Stomach smooth muscle (tissue), 2 donors: Measurements from ENCODE around the gene IBTK.

Experiments
- H3K27ac ChIP-seq: one replicate; pipeline ENCODE4 v1.7.0; 2013; ENCODE audit warnings: mild to moderate bottlenecking, low read length, inconsistent platforms
- H3K27me3 ChIP-seq, 2 donors: one replicate each; pipeline ENCODE4 v1.7.0; 2013; ENCODE audit warnings: low read length in 2 of 2; ENCODE audit not compliant: insufficient read depth in 2 of 2, control insufficient read depth in 1 of 2
- H3K36me3 ChIP-seq, 2 donors: one replicate each; pipeline ENCODE4 v1.7.0; 2013; ENCODE audit warnings: low read length in 2 of 2; ENCODE audit not compliant: control insufficient read depth in 2 of 2, insufficient read depth in 2 of 2
- H3K4me1 ChIP-seq: one replicate; pipeline ENCODE4 v1.7.0; 2013; ENCODE audit warnings: low read length; ENCODE audit not compliant: control insufficient read depth, insufficient read depth
- H3K4me3 ChIP-seq, 2 donors: one replicate each; pipeline ENCODE4 v1.7.0; 2013; ENCODE audit warnings: low read length in 2 of 2
- H3K9ac ChIP-seq, 2 donors: one replicate each; pipeline ENCODE4 v1.7.0; 2013; ENCODE audit warnings: low read length in 2 of 2, mild to moderate bottlenecking in 1 of 2
- H3K9me3 ChIP-seq, 2 donors: one replicate each; pipeline ENCODE4 v1.7.0; 2013; ENCODE audit warnings: low read length in 2 of 2; ENCODE audit not compliant: control insufficient read depth in 2 of 2
- donor health status: healthy.
- donor health status: Pancreatic carcinoma.

Gene IBTK

GRCh38 chr6:82245376-82245775 lies 2.2 kb downstream of the IBTK start:
- Histone ChIP-seq H3K4me1 (peaks cover 9% of the 10 kb centered on the region), H3K9me3 (no peaks in the 10 kb centered on the region), H3K27ac (no peak overlapping the region), H3K27me3 (no peaks in the 10 kb centered on the region), H3K4me3 (no peak overlapping the region), H3K9ac (no peak overlapping the region), H3K36me3 (no peaks in the 10 kb centered on the region)

GRCh38 chr6:82243884-82244283 lies 3.7 kb downstream of the IBTK start:
- peaks cover 9% of the 10 kb centered on the region for H3K4me1 ChIP-seq

GRCh38 chr6:82240186-82240585 lies 7.4 kb downstream of the IBTK start:
- Histone ChIP-seq H3K4me1 (no peaks in the 10 kb centered on the region), H3K27ac (no peak overlapping the region), H3K36me3 (peaks cover 3 to 5% of the 10 kb centered on the region in 2 donors), H3K9ac (no peak overlapping the region), H3K9me3 (no peaks in the 10 kb centered on the region), H3K4me3 (no peak overlapping the region), H3K27me3 (no peaks in the 10 kb centered on the region)

More at GRCh38 chr6:82243884-82244283, 3.7 kb downstream of the IBTK start:
- Histone ChIP-seq H3K4me3 (no peak overlapping the region), H3K27me3 (no peaks in the 10 kb centered on the region), H3K27ac (no peak overlapping the region), H3K9me3 (no peaks in the 10 kb centered on the region), H3K36me3 (peaks cover 0 to under 1% of the 10 kb centered on the region in 2 donors), H3K9ac (no peak overlapping the region)

GRCh38 chr6:82239597-82239996 lies 7.9 kb downstream of the IBTK start:
- no peaks in the 10 kb centered on the region for H3K9me3 ChIP-seq
- no peak overlapping the region for H3K4me3 ChIP-seq
- H3K4me1 ChIP-seq: no peaks in the 10 kb centered on the region
- H3K27ac ChIP-seq: no peak overlapping the region
- no peak overlapping the region for H3K9ac ChIP-seq
- H3K36me3 ChIP-seq: peaks cover 3 to 5% of the 10 kb centered on the region in 2 donors
- no peaks in the 10 kb centered on the region for H3K27me3 ChIP-seq

GRCh38 chr6:82237013-82237412 lies 10.5 kb downstream of the IBTK start:
- Histone ChIP-seq H3K27me3 (no peaks in the 10 kb centered on the region), H3K9me3 (no peaks in the 10 kb centered on the region), H3K4me1 (no peaks in the 10 kb centered on the region), H3K4me3 (no peak overlapping the region), H3K36me3 (peaks cover 3 to 8% of the 10 kb centered on the region in 2 donors), H3K9ac (no peak overlapping the region), H3K27ac (no peak overlapping the region)

- no peak overlapping the region for H3K9ac ChIP-seq
- H3K27me3 ChIP-seq: no peaks in the 10 kb centered on the region
- H3K27ac ChIP-seq: no peak overlapping the region
- no peaks in the 10 kb centered on the region for H3K4me1 ChIP-seq
- peaks cover 22 to 30% of the 10 kb centered on the region in 2 donors for H3K36me3 ChIP-seq
- no peaks in the 10 kb centered on the region for H3K9me3 ChIP-seq
- H3K4me3 ChIP-seq: no peak overlapping the region
These were observed 19.8 kb downstream of the IBTK start for GRCh38 chr6:82227770-82228169.

- Histone ChIP-seq H3K4me1 (no peaks in the 10 kb centered on the region), H3K9ac (no peak overlapping the region), H3K27me3 (no peaks in the 10 kb centered on the region), H3K27ac (no peak overlapping the region), H3K4me3 (no peak overlapping the region), H3K9me3 (no peaks in the 10 kb centered on the region), H3K36me3 (peaks cover 15 to 34% of the 10 kb centered on the region in 2 donors)
These were observed 27.4 kb downstream of the IBTK start for GRCh38 chr6:82220167-82220566.

- no peak overlapping the region for H3K9ac ChIP-seq
- H3K27ac ChIP-seq: no peak overlapping the region
- H3K27me3 ChIP-seq: no peaks in the 10 kb centered on the region
- H3K4me1 ChIP-seq: no peaks in the 10 kb centered on the region
- H3K36me3 ChIP-seq: peaks cover 3 to 39% of the 10 kb centered on the region in 2 donors
- no peaks in the 10 kb centered on the region for H3K9me3 ChIP-seq
- H3K4me3 ChIP-seq: no peak overlapping the region
These were observed 30.4 kb downstream of the IBTK start for GRCh38 chr6:82217018-82217586.

- no peaks in the 10 kb centered on the region for H3K4me1 ChIP-seq
- no peak overlapping the region for H3K27ac ChIP-seq
- H3K9me3 ChIP-seq: no peaks in the 10 kb centered on the region
- H3K4me3 ChIP-seq: no peak overlapping the region
- H3K27me3 ChIP-seq: no peaks in the 10 kb centered on the region
- no peak overlapping the region for H3K9ac ChIP-seq
- peaks cover 3 to 39% of the 10 kb centered on the region in 2 donors for H3K36me3 ChIP-seq
These were observed 31.0 kb downstream of the IBTK start for GRCh38 chr6:82216549-82216948.

- H3K27me3 ChIP-seq: no peaks in the 10 kb centered on the region
- peaks cover 6 to 20% of the 10 kb centered on the region in 2 donors for H3K36me3 ChIP-seq
- H3K9ac ChIP-seq: no peak overlapping the region
- H3K9me3 ChIP-seq: no peaks in the 10 kb centered on the region
- no peaks in the 10 kb centered on the region for H3K4me1 ChIP-seq
- H3K27ac ChIP-seq: no peak overlapping the region
- no peak overlapping the region for H3K4me3 ChIP-seq
These were observed 36.2 kb downstream of the IBTK start for GRCh38 chr6:82211326-82211725.

GRCh38 chr6:82208913-82209312 lies 38.6 kb downstream of the IBTK start:
- Histone ChIP-seq H3K9me3 (no peaks in the 10 kb centered on the region), H3K4me3 (no peak overlapping the region), H3K27me3 (no peaks in the 10 kb centered on the region), H3K4me1 (no peaks in the 10 kb centered on the region), H3K9ac (no peak overlapping the region), H3K27ac (no peak overlapping the region), H3K36me3 (peaks cover 6 to 7% of the 10 kb centered on the region in 2 donors)
